HK-2 (cell line): Measurements from ENCODE around the gene INPP5A.
A peak's percentile ranks its signal among the peaks of the same experiment; 100 is the strongest.

Experiments
- DNase-seq: peaks from one replicate; pipeline ENCODE4 v3.0.0-alpha.2; 2018; ENCODE audit not compliant: unreplicated experiment

The INPP5A gene

DNA sequence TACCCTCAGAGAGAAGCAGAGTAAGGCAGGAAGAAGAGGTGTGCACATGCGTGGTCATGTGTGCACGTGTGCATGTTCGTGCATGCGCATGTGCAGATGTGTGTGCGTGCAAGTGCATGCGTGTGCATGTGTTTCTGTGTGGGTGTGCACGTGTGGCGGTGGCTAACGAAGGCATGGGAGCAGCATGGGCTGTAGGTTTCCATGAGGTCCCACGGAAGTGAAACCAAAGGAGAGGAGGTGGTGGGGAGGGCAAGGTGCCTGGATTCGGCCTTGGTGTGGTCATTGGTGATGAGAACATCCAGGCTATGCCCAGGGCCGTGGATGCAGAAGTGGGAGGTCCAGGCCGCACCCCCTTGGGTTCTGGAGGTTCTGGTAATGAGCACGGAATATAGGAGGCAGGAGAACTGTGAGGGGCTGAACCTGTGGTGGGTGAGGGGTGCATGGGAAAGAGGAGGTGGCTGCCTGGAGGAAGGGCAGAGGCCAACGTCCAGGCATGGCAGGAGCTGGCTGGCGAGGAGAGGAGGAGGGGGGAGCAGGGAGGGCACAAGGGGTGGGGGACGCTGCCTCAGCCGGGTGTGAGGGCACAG, 2.4 kb upstream of the INPP5A start:
- DNase-seq = no peak

GRCh38 chr10:132536241-132536876, 1.2 kb upstream of the INPP5A start:
- DNase-seq = no peak

- DNase-seq = peak; percentile 100
Observed at GRCh38 chr10:132536877-132537683, 507 bp upstream of the INPP5A start.

DNA sequence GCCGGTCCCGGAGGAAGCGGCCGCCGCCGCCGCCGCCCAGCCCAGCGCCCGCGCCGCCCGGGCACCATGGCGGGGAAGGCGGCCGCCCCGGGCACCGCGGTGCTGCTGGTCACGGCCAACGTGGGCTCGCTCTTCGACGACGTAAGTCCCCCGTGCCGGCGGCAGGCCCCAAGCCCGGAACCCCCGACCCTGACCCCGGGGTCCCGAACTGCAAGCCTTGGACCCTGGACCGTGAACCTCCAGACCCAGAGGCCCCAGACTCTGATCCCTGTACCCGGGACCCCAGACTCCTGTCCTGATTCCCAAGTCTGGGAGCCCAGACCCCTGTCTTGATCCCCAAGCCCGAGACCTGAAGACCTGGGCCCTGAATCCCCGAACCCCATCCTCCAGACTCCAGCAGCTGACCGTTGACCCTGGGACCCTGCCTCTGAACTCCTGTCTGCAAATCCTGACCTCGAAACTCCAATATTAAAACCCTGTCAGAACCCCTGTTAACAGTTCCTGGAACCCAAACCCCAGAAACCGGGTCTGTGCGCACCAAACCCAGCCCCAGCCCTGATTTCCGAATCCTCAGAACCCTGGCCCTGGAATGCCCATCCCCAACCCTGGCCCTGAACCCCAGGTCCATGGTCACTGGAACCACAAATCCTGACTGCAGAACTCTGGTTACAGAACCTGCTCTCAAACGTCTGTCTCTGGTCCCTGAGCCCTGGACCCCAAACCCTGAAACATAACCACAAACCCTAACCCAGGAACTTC, 623 bp downstream of the INPP5A start:
- no peak for DNase-seq

- DNase-seq = no peak
Observed at GRCh38 chr10:132538790-132539421, 1.3 kb downstream of the INPP5A start.

DNA sequence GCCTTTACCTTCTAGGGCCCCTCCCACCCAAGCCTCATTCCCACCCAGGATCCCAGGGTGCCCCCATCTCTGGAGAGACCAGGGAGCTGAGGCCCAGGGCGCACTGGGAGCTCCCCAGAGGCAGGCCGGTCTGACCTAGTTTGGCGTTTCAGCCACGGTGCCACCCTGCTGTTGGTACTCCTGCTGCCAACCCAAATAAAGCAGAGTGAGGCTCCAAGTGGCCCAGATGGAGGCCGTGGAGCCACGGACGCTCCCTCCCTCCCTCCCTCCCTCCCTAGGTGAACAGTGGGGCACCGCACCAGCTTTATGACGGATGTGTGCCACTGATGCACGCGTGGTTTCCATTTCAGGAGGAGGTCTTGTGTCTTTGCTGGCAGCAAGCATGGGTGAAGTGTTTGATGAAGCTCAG, 1.8 kb downstream of the INPP5A start:
- no peak for DNase-seq

GRCh38 chr10:132539894-132540293, 2.3 kb downstream of the INPP5A start:
- DNase-seq = no peak

- DNase-seq = no peak
Observed at GRCh38 chr10:132540456-132540855, 2.9 kb downstream of the INPP5A start.

- no peak for DNase-seq
Observed at GRCh38 chr10:132541129-132541528, 3.5 kb downstream of the INPP5A start.

DNA sequence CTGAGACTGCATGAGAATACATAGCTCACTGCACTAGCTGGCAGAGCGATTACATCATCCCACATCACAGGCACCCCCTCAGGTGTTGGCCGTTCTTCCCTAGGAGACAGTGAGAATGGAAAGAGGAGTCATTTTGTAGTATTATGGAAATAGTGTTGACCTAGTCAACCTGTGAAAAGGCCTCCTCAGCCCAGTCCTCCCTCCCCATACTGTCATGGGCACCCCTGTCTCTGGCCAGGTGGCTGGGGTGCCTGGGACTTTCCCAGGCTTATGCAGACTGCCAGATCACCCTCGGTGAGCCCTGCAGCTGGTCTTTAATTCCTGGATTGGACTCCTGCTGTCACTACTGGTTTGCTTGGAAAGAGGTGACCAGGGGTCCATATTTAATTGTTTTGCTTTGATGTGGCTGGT, 4.0 kb downstream of the INPP5A start:
- DNase-seq = no peak

- DNase-seq = no peak
Observed at GRCh38 chr10:132542086-132542775, 4.6 kb downstream of the INPP5A start.

DNA sequence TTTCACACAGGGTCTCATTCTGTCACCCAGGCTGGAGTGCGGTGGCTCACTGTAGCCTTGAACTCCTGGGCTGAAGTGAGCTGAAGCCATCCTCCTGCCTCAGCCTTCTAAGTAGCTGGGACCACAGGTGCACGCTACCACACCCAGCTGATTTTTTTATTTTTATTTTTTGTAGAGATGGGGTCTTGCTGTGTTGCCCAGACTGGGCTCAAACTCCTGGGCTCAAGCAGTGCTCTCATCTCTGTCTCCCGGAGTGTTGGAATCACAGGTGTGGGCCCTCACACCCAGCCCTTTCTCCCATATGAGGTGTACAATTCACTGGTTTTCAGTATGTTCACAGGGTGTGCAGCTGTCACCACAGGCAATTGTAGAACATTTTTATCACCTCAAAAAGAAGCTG, 5.2 kb downstream of the INPP5A start:
- DNase-seq = no peak

DNA sequence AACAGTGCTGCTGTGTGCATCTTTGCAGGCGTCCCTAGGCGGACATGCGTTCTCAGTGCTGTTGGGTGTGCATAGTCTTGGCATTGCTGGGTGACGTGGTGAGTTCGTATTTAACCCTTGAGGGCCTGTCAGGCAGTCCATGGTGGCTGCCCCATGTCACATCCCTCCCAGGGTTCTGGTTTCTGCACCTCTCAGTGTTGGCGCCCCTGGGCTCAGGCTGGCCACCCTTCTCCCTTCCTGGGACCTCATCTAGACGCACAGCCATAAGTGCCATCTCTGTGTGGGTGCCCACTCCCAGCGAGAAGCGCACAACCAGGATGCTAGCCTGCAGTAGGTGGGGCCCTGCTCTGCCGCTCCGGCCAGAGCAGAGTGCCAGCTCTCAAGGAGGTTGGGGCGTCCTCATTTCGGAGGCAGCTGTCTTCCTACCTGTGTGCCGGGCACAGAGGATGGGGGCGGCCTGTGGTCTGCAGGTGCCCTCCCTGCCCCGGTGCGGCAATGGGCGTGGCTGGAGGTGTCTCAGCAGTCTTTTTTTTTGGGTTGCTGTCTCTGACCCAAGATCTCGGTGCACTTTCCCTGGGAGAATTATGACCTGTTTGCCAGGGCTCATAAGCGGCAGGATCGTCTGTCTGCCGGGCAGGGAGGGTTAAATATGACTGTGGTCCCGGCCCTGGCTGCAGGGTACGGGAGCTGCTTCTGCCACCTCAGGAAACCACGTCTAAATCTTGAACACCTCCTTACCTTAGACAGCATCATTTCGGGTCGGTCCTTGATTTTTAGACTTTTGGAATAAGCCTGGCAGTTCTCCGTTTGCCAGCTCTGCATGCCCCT, 6.5 kb downstream of the INPP5A start:
- DNase-seq = no peak

GRCh38 chr10:132544744-132545658, 7.4 kb downstream of the INPP5A start:
- no peak for DNase-seq

DNA sequence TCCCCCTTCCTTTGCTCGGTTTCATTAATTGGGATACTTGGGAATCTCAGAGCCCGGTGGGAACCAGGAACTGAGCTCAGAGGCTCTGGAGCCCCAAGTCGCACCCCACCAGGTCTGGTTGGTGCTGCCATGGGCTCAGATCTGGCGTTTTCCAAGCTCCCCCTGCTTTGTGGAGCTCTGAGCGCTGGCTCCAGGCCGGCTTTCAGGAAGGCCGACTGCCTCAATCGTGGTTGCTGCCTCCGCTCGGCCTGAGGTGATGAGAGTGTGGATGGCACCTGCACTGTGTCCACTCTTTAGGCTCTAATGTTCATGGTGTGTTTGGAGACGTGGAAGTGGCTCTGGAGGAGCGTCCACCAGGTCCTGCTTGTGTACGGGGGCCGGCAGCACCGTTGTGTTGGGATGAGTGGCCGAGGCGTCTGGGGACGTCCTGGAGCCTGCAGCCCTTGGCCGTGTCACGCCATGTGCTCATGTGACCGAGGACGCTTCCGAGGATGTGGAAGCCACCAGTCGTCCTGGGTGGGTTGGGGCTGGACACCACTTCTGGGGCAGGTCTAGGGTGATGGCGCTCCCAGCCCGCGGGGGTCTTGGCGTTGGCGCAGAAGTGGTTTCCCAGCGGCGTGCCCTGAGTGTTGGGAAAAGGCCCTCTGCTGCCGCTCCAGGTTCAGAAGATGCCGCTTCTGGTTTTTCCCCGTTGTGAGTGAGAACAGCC, 8.2 kb downstream of the INPP5A start:
- no peak for DNase-seq

DNA sequence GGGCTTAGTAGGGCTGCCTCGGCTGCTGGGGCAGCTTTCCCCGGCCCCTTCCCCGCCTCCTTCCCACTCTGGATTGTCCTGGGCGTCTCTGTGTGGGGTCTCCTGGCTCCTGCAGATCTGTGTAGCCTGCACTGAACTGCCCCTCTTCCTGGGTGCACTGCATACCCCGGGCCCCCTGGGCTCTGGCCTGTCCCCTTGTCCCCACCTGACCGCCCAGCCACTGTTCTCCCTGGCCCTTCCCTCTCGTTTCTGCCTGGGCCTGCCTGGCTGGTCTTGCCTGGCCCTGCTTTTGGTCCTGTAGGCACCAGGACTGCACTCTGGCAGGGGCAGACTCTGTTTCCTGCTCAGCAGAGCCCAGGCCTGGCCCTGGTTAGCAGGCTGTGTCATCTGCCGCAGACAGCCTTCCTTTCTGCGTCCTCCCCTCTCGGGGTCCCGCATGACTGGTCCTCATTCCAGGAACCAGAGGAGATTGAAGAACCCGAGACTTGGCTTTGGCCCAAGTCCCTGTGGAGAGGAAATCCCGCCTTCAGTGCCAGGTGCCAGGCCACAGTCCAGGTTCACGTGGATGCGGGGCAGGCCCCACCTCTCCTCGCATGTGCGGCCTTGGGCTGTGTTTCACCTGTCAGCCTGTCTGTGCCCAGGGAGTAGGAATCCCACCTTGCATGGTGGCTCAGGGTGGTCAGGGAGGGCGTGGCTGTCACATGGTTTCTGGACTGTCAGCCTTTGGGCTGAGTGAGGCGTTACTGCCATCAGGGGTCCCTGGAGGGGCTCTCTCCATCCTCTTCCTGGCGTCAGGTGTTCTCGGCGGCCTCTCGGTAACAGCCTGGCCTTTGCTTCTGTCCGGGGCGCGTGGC, 9.2 kb downstream of the INPP5A start:
- peak; percentile 92 for DNase-seq

GRCh38 chr10:132547421-132547861, 9.9 kb downstream of the INPP5A start:
- no peak for DNase-seq
